ENCODE results near the gene TMEM131.

The TMEM131 gene

GRCh38 chr2:97719362-97720155 is 276.2 kb downstream of the TMEM131 start:
- TF ChIP-seq CTCF (IDR thresholded peaks at IDR 0.05; ENCODE audit: insufficient read depth, low read length, missing control alignments), result no peak
- POLR2A ChIA-PET, result no interaction called here
- DNase-seq (ENCODE audit: low read depth, low spot score), result no peak
- CTCF ChIA-PET, result no interaction called here
- H3K4me3 ChIP-seq (ENCODE audit: low read depth, low read length), result no peak overlapping the region

GRCh38 chr2:97718942-97719341 is 276.8 kb downstream of the TMEM131 start:
- POLR2A ChIA-PET, result no interaction called here
- H3K4me3 ChIP-seq (ENCODE audit: low read depth, low read length), result no peak overlapping the region
- CTCF ChIA-PET, result interaction anchor here (0.5 to 13.7 kb wide), 2 partner anchors 20 to 576 kb away, joined by 3 to 134 read pairs; no protein-coding TSS in a partner anchor
- no peak for TF ChIP-seq CTCF (IDR thresholded peaks at IDR 0.05; ENCODE audit: insufficient read depth, low read length, missing control alignments)
- DNase-seq (ENCODE audit: low read depth, low spot score), result no peak

- TF ChIP-seq CTCF (IDR thresholded peaks at IDR 0.05; ENCODE audit: insufficient read depth, low read length, missing control alignments), result no peak
- no peak overlapping the region for H3K4me3 ChIP-seq (ENCODE audit: low read depth, low read length)
- no peak for DNase-seq (ENCODE audit: low read depth, low spot score)
- POLR2A ChIA-PET, result no interaction called here
- CTCF ChIA-PET, result interaction anchor here (0.5 to 13.7 kb wide), 4 partner anchors 19 to 577 kb away, joined by 3 to 134 read pairs (median 4); no protein-coding TSS in a partner anchor
Observed at GRCh38 chr2:97718051-97718882, 277.5 kb downstream of the TMEM131 start.

- no peak overlapping the region for H3K4me3 ChIP-seq (ENCODE audit: low read depth, low read length)
- TF ChIP-seq CTCF (IDR thresholded peaks at IDR 0.05; ENCODE audit: insufficient read depth, low read length, missing control alignments), result no peak
- no peak for DNase-seq (ENCODE audit: low read depth, low spot score)
- CTCF ChIA-PET, result interaction anchor here (0.7 to 13.7 kb wide), 3 partner anchors 19 to 127 kb away, joined by 3 to 134 read pairs (median 5); no protein-coding TSS in a partner anchor
- POLR2A ChIA-PET, result no interaction called here
Observed at GRCh38 chr2:97717613-97717995, 278.1 kb downstream of the TMEM131 start.

- TF ChIP-seq CTCF (IDR thresholded peaks at IDR 0.05; ENCODE audit: insufficient read depth, low read length, missing control alignments), result no peak
- CTCF ChIA-PET, result interaction anchor here (13.7 kb wide), 1 partner anchor 18 kb away, joined by 134 read pairs; no protein-coding TSS in a partner anchor
- POLR2A ChIA-PET, result no interaction called here
- no peak for DNase-seq (ENCODE audit: low read depth, low spot score)
- no peak overlapping the region for H3K4me3 ChIP-seq (ENCODE audit: low read depth, low read length)
Observed at GRCh38 chr2:97716695-97717612, 278.8 kb downstream of the TMEM131 start.

Data from AG04449 (cell line).